Activated CD4-positive, alpha-beta T cell treated with anti-CD3 and anti-CD28 coated beads, Interleukin-2, amount 10 ng/mL, durations not matched to agents 7 days and 5 days (primary cell): Measurements from ENCODE around the gene WDR87. TPM values are rescaled to one million over a fixed set of nuclear protein-coding genes. Genes with fewer than 3 reads are reported as not detected.

ENCODE experiments used
- CTCF ChIA-PET: fragments of 350-600 bp; sonication (Branson Sonifier 250); formaldehyde crosslinking; loops from one replicate; lab custom pipeline; 2021; ENCODE audit warnings: antibody characterized with exemption; lab: Charles Lee
- POLR2A ChIA-PET: fragments of 350-600 bp; sonication (Branson Sonifier 250); formaldehyde crosslinking; loops from one replicate; lab custom pipeline; 2021; ENCODE audit warnings: antibody characterized with exemption; lab: Charles Lee
- DNase-seq: peaks from one replicate; pipeline ENCODE4 v3.0.0-alpha.2; 2020
- H3K27ac Mint-ChIP-seq: one replicate; pipeline ENCODE4 v1.8.0; 2021; ENCODE audit warnings: mild to moderate bottlenecking, moderate library complexity, mixed read lengths
- H3K27me3 Mint-ChIP-seq: one replicate; pipeline ENCODE4 v1.8.0; 2021; ENCODE audit warnings: mixed read lengths
- H3K36me3 Mint-ChIP-seq: one replicate; pipeline ENCODE4 v1.8.0; 2021; ENCODE audit warnings: low read depth, mixed read lengths
- H3K4me1 Mint-ChIP-seq: one replicate; pipeline ENCODE4 v1.8.0; 2021; ENCODE audit warnings: mixed read lengths
- H3K4me3 Mint-ChIP-seq: one replicate; pipeline ENCODE4 v1.8.0; 2021; ENCODE audit warnings: mild to moderate bottlenecking, moderate library complexity, mixed read lengths
- H3K9me3 Mint-ChIP-seq: one replicate; pipeline ENCODE4 v1.8.0; 2021; ENCODE audit warnings: mixed read lengths
- total RNA-seq, 2 experiments: library from RNA; stranded (reverse); gene quantifications; one replicate each; pipeline ENCODE4 v1.2.3, GENCODE V29; 2021

The WDR87 gene
- total RNA-seq, 2 experiments from 2014 or later, result not detected

GRCh38 chr19:37941782-37942515, 35.6 kb upstream of the WDR87 start:
- no peak overlapping the region for H3K27ac Mint-ChIP-seq
- CTCF ChIA-PET, result no interaction called here

GRCh38 chr19:37938353-37938752, 32.0 kb upstream of the WDR87 start:
- H3K27ac Mint-ChIP-seq, result no peak overlapping the region
- DNase-seq, result no peak
- H3K36me3 Mint-ChIP-seq, result peaks cover 3% of the 10 kb centered on the region
- CTCF ChIA-PET, result interaction anchor here (1.2 kb wide), 1 partner anchor 31 kb away, joined by 3 read pairs; the partner anchor contains the start of gene SIPA1L3
- POLR2A ChIA-PET, result no interaction called here
- H3K4me3 Mint-ChIP-seq, result no peak overlapping the region
- peaks cover 20% of the 10 kb centered on the region for H3K9me3 Mint-ChIP-seq
- no peaks in the 10 kb centered on the region for H3K27me3 Mint-ChIP-seq
- peaks cover 1% of the 10 kb centered on the region for H3K4me1 Mint-ChIP-seq

More at GRCh38 chr19:37941782-37942515, 35.6 kb upstream of the WDR87 start:
- no peak for DNase-seq
- H3K4me3 Mint-ChIP-seq, result no peak overlapping the region
- H3K9me3 Mint-ChIP-seq, result peaks cover 5% of the 10 kb centered on the region
- H3K27me3 Mint-ChIP-seq, result no peaks in the 10 kb centered on the region
- H3K36me3 Mint-ChIP-seq, result no peaks in the 10 kb centered on the region
- POLR2A ChIA-PET, result no interaction called here
- H3K4me1 Mint-ChIP-seq, result peaks cover 1% of the 10 kb centered on the region

GRCh38 chr19:37936886-37937285, 30.5 kb upstream of the WDR87 start:
- H3K9me3 Mint-ChIP-seq, result peaks cover 20% of the 10 kb centered on the region

GRCh38 chr19:37936166-37936565, 29.8 kb upstream of the WDR87 start:
- CTCF ChIA-PET, result no interaction called here
- POLR2A ChIA-PET, result no interaction called here
- H3K27me3 Mint-ChIP-seq, result no peaks in the 10 kb centered on the region
- peaks cover 20% of the 10 kb centered on the region for H3K9me3 Mint-ChIP-seq
- no peak for DNase-seq
- H3K27ac Mint-ChIP-seq, result no peak overlapping the region
- H3K36me3 Mint-ChIP-seq, result peaks cover 5% of the 10 kb centered on the region
- H3K4me1 Mint-ChIP-seq, result peaks cover 4% of the 10 kb centered on the region
- no peak overlapping the region for H3K4me3 Mint-ChIP-seq

More at GRCh38 chr19:37936886-37937285, 30.5 kb upstream of the WDR87 start:
- peaks cover 4% of the 10 kb centered on the region for H3K4me1 Mint-ChIP-seq
- ChIA-PET POLR2A (no interaction called here), CTCF (interaction anchor here (1.2 kb wide), 1 partner anchor 29 kb away, joined by 3 read pairs; the partner anchor contains the start of gene SIPA1L3)
- H3K27ac Mint-ChIP-seq, result no peak overlapping the region
- H3K27me3 Mint-ChIP-seq, result no peaks in the 10 kb centered on the region
- H3K4me3 Mint-ChIP-seq, result no peak overlapping the region
- peaks cover 5% of the 10 kb centered on the region for H3K36me3 Mint-ChIP-seq
- DNase-seq, result no peak

GRCh38 chr19:37935341-37935740, 28.9 kb upstream of the WDR87 start:
- POLR2A ChIA-PET, result no interaction called here
- Mint-ChIP-seq H3K9me3 (peaks cover 24% of the 10 kb centered on the region), H3K36me3 (peaks cover 5% of the 10 kb centered on the region), H3K4me1 (peaks cover 4% of the 10 kb centered on the region), H3K27ac (no peak overlapping the region), H3K4me3 (no peak overlapping the region), H3K27me3 (no peaks in the 10 kb centered on the region)
- CTCF ChIA-PET, result no interaction called here
- DNase-seq, result no peak

- no peak overlapping the region for H3K27ac Mint-ChIP-seq
- CTCF ChIA-PET, result interaction anchor here (0.5 kb wide), 1 partner anchor 27 kb away, joined by 3 read pairs; no protein-coding TSS in a partner anchor
These were observed 27.6 kb upstream of the WDR87 start for GRCh38 chr19:37933937-37934358.

GRCh38 chr19:37932985-37933936, 26.9 kb upstream of the WDR87 start:
- no peaks in the 10 kb centered on the region for H3K27me3 Mint-ChIP-seq
- ChIA-PET CTCF (interaction anchor here (0.5 to 1.5 kb wide), 3 partner anchors 21 to 47 kb away, joined by 3 read pairs; no protein-coding TSS in a partner anchor), POLR2A (no interaction called here)

More at GRCh38 chr19:37933937-37934358, 27.6 kb upstream of the WDR87 start:
- DNase-seq, result no peak
- H3K27me3 Mint-ChIP-seq, result no peaks in the 10 kb centered on the region
- peaks cover 23% of the 10 kb centered on the region for H3K9me3 Mint-ChIP-seq
- H3K4me3 Mint-ChIP-seq, result no peak overlapping the region
- POLR2A ChIA-PET, result no interaction called here
- H3K4me1 Mint-ChIP-seq, result peaks cover 4% of the 10 kb centered on the region
- peaks cover 5% of the 10 kb centered on the region for H3K36me3 Mint-ChIP-seq

GRCh38 chr19:37931881-37932655, 25.7 kb upstream of the WDR87 start:
- H3K9me3 Mint-ChIP-seq, result peaks cover 22% of the 10 kb centered on the region
- DNase-seq, result no peak
- POLR2A ChIA-PET, result no interaction called here
- H3K4me1 Mint-ChIP-seq, result peaks cover 8% of the 10 kb centered on the region
- H3K27me3 Mint-ChIP-seq, result no peaks in the 10 kb centered on the region
- no peak overlapping the region for H3K27ac Mint-ChIP-seq
- H3K4me3 Mint-ChIP-seq, result no peak overlapping the region
- peaks cover 5% of the 10 kb centered on the region for H3K36me3 Mint-ChIP-seq
- CTCF ChIA-PET, result interaction anchor here (0.5 to 1.5 kb wide), 4 partner anchors 22 to 1709 kb away, joined by 3 to 5 read pairs (median 4); no protein-coding TSS in a partner anchor

More at GRCh38 chr19:37932985-37933936, 26.9 kb upstream of the WDR87 start:
- Mint-ChIP-seq H3K36me3 (peaks cover 5% of the 10 kb centered on the region), H3K9me3 (peaks cover 22% of the 10 kb centered on the region), H3K27ac (no peak overlapping the region), H3K4me1 (peaks cover 8% of the 10 kb centered on the region), H3K4me3 (no peak overlapping the region)
- no peak for DNase-seq

GRCh38 chr19:37930416-37930815, 24.0 kb upstream of the WDR87 start:
- Mint-ChIP-seq H3K4me3 (no peak overlapping the region), H3K27me3 (no peaks in the 10 kb centered on the region), H3K9me3 (peaks cover 16% of the 10 kb centered on the region), H3K27ac (no peak overlapping the region), H3K4me1 (peaks cover 8% of the 10 kb centered on the region), H3K36me3 (peaks cover 3% of the 10 kb centered on the region)
- DNase-seq, result no peak
- POLR2A ChIA-PET, result no interaction called here
- CTCF ChIA-PET, result no interaction called here

GRCh38 chr19:37929355-37929923, 23.0 kb upstream of the WDR87 start:
- H3K27me3 Mint-ChIP-seq, result no peaks in the 10 kb centered on the region
- DNase-seq, result no peak
- ChIA-PET POLR2A (no interaction called here), CTCF (no interaction called here)
- peaks cover 8% of the 10 kb centered on the region for H3K4me1 Mint-ChIP-seq
- no peak overlapping the region for H3K27ac Mint-ChIP-seq
- peaks cover 8% of the 10 kb centered on the region for H3K9me3 Mint-ChIP-seq
- no peak overlapping the region for H3K4me3 Mint-ChIP-seq
- peaks cover 5% of the 10 kb centered on the region for H3K36me3 Mint-ChIP-seq

- H3K27ac Mint-ChIP-seq, result no peak overlapping the region
- H3K36me3 Mint-ChIP-seq, result peaks cover 5% of the 10 kb centered on the region
- no peak for DNase-seq
- no peak overlapping the region for H3K4me3 Mint-ChIP-seq
- H3K4me1 Mint-ChIP-seq, result peaks cover 8% of the 10 kb centered on the region
- H3K9me3 Mint-ChIP-seq, result peaks cover 4% of the 10 kb centered on the region
- ChIA-PET POLR2A (no interaction called here), CTCF (no interaction called here)
- no peaks in the 10 kb centered on the region for H3K27me3 Mint-ChIP-seq
These were observed 22.3 kb upstream of the WDR87 start for GRCh38 chr19:37928527-37929286.
